Caco-2 (cell line): ENCODE results near the gene PIERCE2. TPM values are rescaled to one million over a fixed set of nuclear protein-coding genes. Genes with fewer than 3 reads are reported as not detected.

Experiments used
- BruUV-seq: library from RNA; stranded (reverse); fragments of 400-500 nt; replicated peaks from 2 replicates; lab custom pipeline; 2021; lab: Mats Ljungman, UMichigan
- CTCF ChIA-PET: fragments of 300-600 bp; sonication (Branson Sonifier 250); formaldehyde crosslinking; loops from one replicate; lab custom pipeline; 2022; ENCODE audit warnings: antibody characterized with exemption; lab: Charles Lee
- POLR2A ChIA-PET: fragments of 300-600 bp; sonication (Branson Sonifier 250); formaldehyde crosslinking; loops from one replicate; lab custom pipeline; 2022; ENCODE audit warnings: antibody characterized with exemption; lab: Charles Lee
- DNase-seq, 2 experiments: peaks; one replicate each; pipeline versions ENCODE4 v3.0.0 to v3.0.0-alpha.2; 2020 to 2022
- H3K27me3 ChIP-seq: replicated peaks from 2 replicates; pipeline ENCODE4 v1.6.0; 2011; ENCODE audit warnings: low read length; ENCODE audit not compliant: control insufficient read depth, insufficient read depth
- H3K36me3 ChIP-seq: 2 replicates; pipeline ENCODE4 v1.5.1; 2011; ENCODE audit warnings: low read length; ENCODE audit not compliant: control insufficient read depth, insufficient read depth
- H3K4me1 ChIP-seq: fragments of 250-450 bp; sonication (Bioruptor Pico); 2 replicates; pipeline ENCODE4 v1.5.1; 2020; ENCODE audit warnings: mild to moderate bottlenecking
- H3K4me3 ChIP-seq: 2 replicates; pipeline ENCODE4 v1.5.1; 2011; ENCODE audit warnings: low read depth, mild to moderate bottlenecking, control low read depth, low read length
- H3K9me3 ChIP-seq: fragments of 250-450 bp; sonication (Bioruptor Pico); 2 replicates; pipeline ENCODE4 v1.5.1; 2020; ENCODE audit warnings: mild to moderate bottlenecking, moderate library complexity
- H3K27ac Mint-ChIP-seq: one replicate; pipeline ENCODE4 v1.8.0; 2022; ENCODE audit warnings: mixed read lengths; ENCODE audit not compliant: unreplicated experiment
- H3K27me3 Mint-ChIP-seq: one replicate; pipeline ENCODE4 v1.8.0; 2022; ENCODE audit warnings: mixed read lengths; ENCODE audit not compliant: insufficient read depth, unreplicated experiment
- H3K36me3 Mint-ChIP-seq: one replicate; pipeline ENCODE4 v1.8.0; 2022; ENCODE audit warnings: mild to moderate bottlenecking, mixed read lengths; ENCODE audit not compliant: insufficient read depth, unreplicated experiment
- H3K4me1 Mint-ChIP-seq: one replicate; pipeline ENCODE4 v1.8.0; 2022; ENCODE audit warnings: low read depth, mixed read lengths; ENCODE audit not compliant: unreplicated experiment
- H3K4me3 Mint-ChIP-seq: one replicate; pipeline ENCODE4 v1.8.0; 2022; ENCODE audit warnings: mild to moderate bottlenecking, moderate library complexity, mixed read lengths; ENCODE audit not compliant: unreplicated experiment
- H3K9me3 Mint-ChIP-seq: one replicate; pipeline ENCODE4 v1.8.0; 2022; ENCODE audit warnings: mixed read lengths; ENCODE audit not compliant: unreplicated experiment
- intact Hi-C: fragments of 100-400 bp; cut with micrococcal nuclease; formaldehyde crosslinking; loops from one replicate; pipeline ENCODE4 v1.10.0; 2022; ENCODE audit not compliant: unreplicated experiment
- microRNA-seq: library from miRNA; unstranded; fragments of <30 nt; microRNA quantifications from one replicate; pipeline ENCODE4 v1.2.0, GENCODE V29; 2022
- total RNA-seq: library from RNA; stranded (reverse); gene quantifications from 2 replicates; pipeline ENCODE4 v1.2.3, GENCODE V29; 2022
- TF ChIP-seq, protein P1 (sequence below), 2 experiments: fragments of 200-600 bp in 1 of 2; IDR thresholded peaks; 1 replicate in 1 of 2; 2 replicates in 1 of 2; pipeline versions ENCODE4 v1.5.1 to v1.8.0; 2011 to 2022; ENCODE audit warnings: antibody characterized with exemption in 1 of 2, control low read depth in 1 of 2, inconsistent platforms in 1 of 2, low read depth in 1 of 2, low read length in 1 of 2, mild to moderate bottlenecking in 1 of 2, moderate library complexity in 1 of 2; ENCODE audit not compliant: insufficient read depth in 1 of 2, severe bottlenecking in 1 of 2, unreplicated experiment in 1 of 2

The PIERCE2 gene
- total RNA-seq, 1 experiment from 2014 or later, result 1.3 TPM

DNA sequence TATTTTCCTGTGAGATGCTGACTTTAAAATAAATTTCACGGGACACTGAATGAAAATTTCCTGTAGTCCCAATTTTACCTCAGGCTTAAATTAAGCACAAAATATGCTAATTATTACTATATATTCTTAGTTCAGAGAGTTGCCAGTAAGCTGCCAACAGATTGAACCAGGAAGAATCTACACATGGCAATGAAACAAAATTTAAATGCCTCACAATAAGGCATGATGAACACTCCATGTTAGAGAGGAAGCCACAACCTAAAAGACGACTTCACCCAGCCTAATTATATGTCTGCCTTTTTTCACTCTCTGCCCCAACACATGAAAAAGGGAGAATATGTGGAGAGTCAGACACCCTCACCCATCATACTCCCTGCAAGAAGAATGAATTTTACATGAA lies 60.0 kb downstream of the PIERCE2 start:
- Mint-ChIP-seq H3K4me3 (no peak overlapping the region), H3K4me1 (no peaks in the 10 kb centered on the region), H3K27me3 (no peaks in the 10 kb centered on the region), H3K27ac (no peak overlapping the region), H3K36me3 (no peaks in the 10 kb centered on the region), H3K9me3 (peaks cover 8% of the 10 kb centered on the region)
- TF ChIP-seq, protein P1, sequence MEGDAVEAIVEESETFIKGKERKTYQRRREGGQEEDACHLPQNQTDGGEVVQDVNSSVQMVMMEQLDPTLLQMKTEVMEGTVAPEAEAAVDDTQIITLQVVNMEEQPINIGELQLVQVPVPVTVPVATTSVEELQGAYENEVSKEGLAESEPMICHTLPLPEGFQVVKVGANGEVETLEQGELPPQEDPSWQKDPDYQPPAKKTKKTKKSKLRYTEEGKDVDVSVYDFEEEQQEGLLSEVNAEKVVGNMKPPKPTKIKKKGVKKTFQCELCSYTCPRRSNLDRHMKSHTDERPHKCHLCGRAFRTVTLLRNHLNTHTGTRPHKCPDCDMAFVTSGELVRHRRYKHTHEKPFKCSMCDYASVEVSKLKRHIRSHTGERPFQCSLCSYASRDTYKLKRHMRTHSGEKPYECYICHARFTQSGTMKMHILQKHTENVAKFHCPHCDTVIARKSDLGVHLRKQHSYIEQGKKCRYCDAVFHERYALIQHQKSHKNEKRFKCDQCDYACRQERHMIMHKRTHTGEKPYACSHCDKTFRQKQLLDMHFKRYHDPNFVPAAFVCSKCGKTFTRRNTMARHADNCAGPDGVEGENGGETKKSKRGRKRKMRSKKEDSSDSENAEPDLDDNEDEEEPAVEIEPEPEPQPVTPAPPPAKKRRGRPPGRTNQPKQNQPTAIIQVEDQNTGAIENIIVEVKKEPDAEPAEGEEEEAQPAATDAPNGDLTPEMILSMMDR (IDR thresholded peaks at IDR 0.05; ENCODE audit: insufficient read depth in 1 of 2, low read depth in 1 of 2, low read length in 1 of 2, severe bottlenecking in 1 of 2, unreplicated experiment in 1 of 2), result no peak
- no TSS peak for BruUV-seq
- no peak overlapping the region for H3K4me3 ChIP-seq
- no peaks in the 10 kb centered on the region for H3K36me3 ChIP-seq
- H3K4me1 ChIP-seq, result no peaks in the 10 kb centered on the region
- H3K27me3 ChIP-seq, result no peaks in the 10 kb centered on the region
- ChIA-PET CTCF (no interaction called here), POLR2A (no interaction called here)
- intact Hi-C loops, result no loop called here
- DNase-seq, result no peak
- no peaks in the 10 kb centered on the region for H3K9me3 ChIP-seq

Small RNA genes within 50 kb of the gene (microRNA-seq; reads per million reads assigned to microRNA genes)
- gene MIR628, result 74.5 reads per million, percentile 68 among the genes with 10 or more reads in this experiment

Other genes starting within 250 kb of the PIERCE2 start
- 122 and 124 TPM in 2 replicates for gene RSL24D1, start 211.6 kb upstream of the PIERCE2 start, total RNA-seq
- 6.8 and 8.7 TPM in 2 replicates for gene RAB27A, start 118.7 kb upstream of the PIERCE2 start, total RNA-seq
- gene PIGBOS1, start 89.4 kb upstream of the PIERCE2 start, total RNA-seq, result 10.9 and 11.7 TPM in 2 replicates
- gene PIGB, start 89.3 kb upstream of the PIERCE2 start, total RNA-seq, result 14.1 and 15.5 TPM in 2 replicates
- 51.6 and 54.6 TPM in 2 replicates for gene CCPG1, start 136 bp upstream of the PIERCE2 start, total RNA-seq
- 1.2 and 4.3 TPM in 2 replicates for gene DNAAF4, start 99.7 kb downstream of the PIERCE2 start, total RNA-seq
- gene PYGO1, start 179.8 kb downstream of the PIERCE2 start, total RNA-seq, result 7.8 and 8.9 TPM in 2 replicates